ENCODE measurements around the gene TNRC6C. TPM values are rescaled to one million over a fixed set of nuclear protein-coding genes. Genes with fewer than 3 reads are reported as not detected.

The TNRC6C gene
- total and polyA plus RNA-seq, 9 of the 15 experiments (the other 6 are each of a cell fraction or from before 2014, with no cell fraction given) = 0.20 to 4.9 (median 2.3) TPM

DNA sequence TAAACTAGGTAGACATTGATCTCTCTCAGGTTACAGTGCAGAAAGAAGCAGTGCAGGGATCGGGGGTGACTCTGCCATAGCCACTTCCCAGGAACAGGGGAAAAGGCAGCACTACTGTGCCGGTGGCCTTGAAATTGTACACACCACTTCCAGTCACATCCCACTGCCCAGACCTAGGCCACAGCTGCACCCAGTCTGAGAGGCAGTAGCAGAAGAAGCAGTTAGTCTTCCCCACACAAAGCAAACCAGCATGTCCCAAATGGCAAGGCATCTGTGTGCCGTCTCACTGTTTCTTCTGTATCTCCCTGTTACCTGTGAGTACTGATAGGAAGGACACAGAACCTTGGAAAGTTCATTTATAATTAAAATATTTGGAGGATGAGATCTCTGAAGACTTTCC is 123.0 kb downstream of the TNRC6C start:
- ChIA-PET CTCF (ENCODE audit: low intra/inter-chr PET ratio) (no interaction called here), POLR2A (interaction anchor here (1.3 kb wide), 1 partner anchor 15 kb away, joined by 5 read pairs; no protein-coding TSS in a partner anchor)
- Histone ChIP-seq H3K36me3 (ENCODE audit: control insufficient read depth, insufficient read depth, low read length) (peaks cover 17% of the 10 kb centered on the region; the same call in 1 of the 3 replicates), H3K4me2 (ENCODE audit: insufficient read depth, low read length) (peak overlapping the region; percentile 26; the same call in 1 of the 2 replicates), H3K27me3 (ENCODE audit: control insufficient read depth in 2 of 2, insufficient read depth in 2 of 2, low read length in 2 of 2) (no peaks in the 10 kb centered on the region), H3K79me2 (ENCODE audit: control insufficient read depth, insufficient read depth, low read length) (no peaks in the 10 kb centered on the region), H3K27ac (ENCODE audit: extremely low read depth, low read depth, low read length) (peak overlapping the region; percentile 16; the same call in 2 of the 3 replicates), H3K9me1 (ENCODE audit: control insufficient read depth, insufficient read depth, low read length) (no peaks in the 10 kb centered on the region), H3K4me3 (no peak overlapping the region), H4K20me1 (replicated peaks; ENCODE audit: control insufficient read depth, insufficient read depth, low read length) (no peaks in the 10 kb centered on the region), H2AFZ (ENCODE audit: low read depth, low read length) (0 out of 2 replicates have a peak overlapping the region, but pooled peaks have one; percentile 14), H3K4me1 (replicated peaks in 1 of 2; ENCODE audit: control insufficient read depth in 2 of 2, insufficient read depth in 2 of 2, low read length in 2 of 2) (peaks cover 19 to 21% of the 10 kb centered on the region in 2 experiments; a peak in 4 of 5 replicates), H3K9ac (ENCODE audit: insufficient read depth in 1 of 2, low read depth in 2 of 2, low read length in 2 of 2) (peak overlapping the region; percentile 16 to 40; a peak in 1 of 4 replicates), H3K9me3 (replicated peaks; ENCODE audit: control insufficient read depth, insufficient read depth, low read depth, low read length) (no peaks in the 10 kb centered on the region)
- intact Hi-C loops (cut with micrococcal nuclease) (no loop called here), in situ Hi-C loops (cut with MboI) (no loop called here)
- FAIRE-seq = peak; percentile 32
- no TSS peak for BruUV-seq (replicated peaks)
- no peak for DNase-seq (ENCODE audit: extremely low read depth in 1 of 4, low spot score in 3 of 4)
- WGBS (ENCODE audit: insufficient coverage, low coverage, missing lambda C conversion rate) = 45% methylated on average over 3 of the region's 3 CpGs
- peak; percentile 55 for ATAC-seq
- TF ChIP-seq FUS (optimal IDR thresholded peaks at IDR 0.05; ENCODE audit: low read depth, low read length) (no peak), FOSL1 (tag; conservative IDR thresholded peaks at IDR 0.05) (no peak), HNRNPK (IDR thresholded peaks at IDR 0.05; ENCODE audit: low read depth, low read length, poor library complexity, severe bottlenecking) (no peak), POLR2AphosphoS2 (IDR thresholded peaks at IDR 0.05; ENCODE audit: low read length) (no peak), MCM7 (IDR thresholded peaks at IDR 0.05) (no peak), CBX8 (IDR thresholded peaks at IDR 0.05; ENCODE audit: borderline replicate concordance, extremely low read depth, low read depth, low read length, poor library complexity, severe bottlenecking) (no peak), ZNF431 (CRISPR knock-in tag; IDR thresholded peaks at IDR 0.05) (no peak)
- TF ChIP-seq, protein P1, sequence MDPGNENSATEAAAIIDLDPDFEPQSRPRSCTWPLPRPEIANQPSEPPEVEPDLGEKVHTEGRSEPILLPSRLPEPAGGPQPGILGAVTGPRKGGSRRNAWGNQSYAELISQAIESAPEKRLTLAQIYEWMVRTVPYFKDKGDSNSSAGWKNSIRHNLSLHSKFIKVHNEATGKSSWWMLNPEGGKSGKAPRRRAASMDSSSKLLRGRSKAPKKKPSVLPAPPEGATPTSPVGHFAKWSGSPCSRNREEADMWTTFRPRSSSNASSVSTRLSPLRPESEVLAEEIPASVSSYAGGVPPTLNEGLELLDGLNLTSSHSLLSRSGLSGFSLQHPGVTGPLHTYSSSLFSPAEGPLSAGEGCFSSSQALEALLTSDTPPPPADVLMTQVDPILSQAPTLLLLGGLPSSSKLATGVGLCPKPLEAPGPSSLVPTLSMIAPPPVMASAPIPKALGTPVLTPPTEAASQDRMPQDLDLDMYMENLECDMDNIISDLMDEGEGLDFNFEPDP (CRISPR knock-in tag; IDR thresholded peaks at IDR 0.05) = no peak
- TF ChIP-seq, protein P2, sequence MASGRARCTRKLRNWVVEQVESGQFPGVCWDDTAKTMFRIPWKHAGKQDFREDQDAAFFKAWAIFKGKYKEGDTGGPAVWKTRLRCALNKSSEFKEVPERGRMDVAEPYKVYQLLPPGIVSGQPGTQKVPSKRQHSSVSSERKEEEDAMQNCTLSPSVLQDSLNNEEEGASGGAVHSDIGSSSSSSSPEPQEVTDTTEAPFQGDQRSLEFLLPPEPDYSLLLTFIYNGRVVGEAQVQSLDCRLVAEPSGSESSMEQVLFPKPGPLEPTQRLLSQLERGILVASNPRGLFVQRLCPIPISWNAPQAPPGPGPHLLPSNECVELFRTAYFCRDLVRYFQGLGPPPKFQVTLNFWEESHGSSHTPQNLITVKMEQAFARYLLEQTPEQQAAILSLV (tag; IDR thresholded peaks at IDR 0.05) = no peak
- TF ChIP-seq, protein P3, sequence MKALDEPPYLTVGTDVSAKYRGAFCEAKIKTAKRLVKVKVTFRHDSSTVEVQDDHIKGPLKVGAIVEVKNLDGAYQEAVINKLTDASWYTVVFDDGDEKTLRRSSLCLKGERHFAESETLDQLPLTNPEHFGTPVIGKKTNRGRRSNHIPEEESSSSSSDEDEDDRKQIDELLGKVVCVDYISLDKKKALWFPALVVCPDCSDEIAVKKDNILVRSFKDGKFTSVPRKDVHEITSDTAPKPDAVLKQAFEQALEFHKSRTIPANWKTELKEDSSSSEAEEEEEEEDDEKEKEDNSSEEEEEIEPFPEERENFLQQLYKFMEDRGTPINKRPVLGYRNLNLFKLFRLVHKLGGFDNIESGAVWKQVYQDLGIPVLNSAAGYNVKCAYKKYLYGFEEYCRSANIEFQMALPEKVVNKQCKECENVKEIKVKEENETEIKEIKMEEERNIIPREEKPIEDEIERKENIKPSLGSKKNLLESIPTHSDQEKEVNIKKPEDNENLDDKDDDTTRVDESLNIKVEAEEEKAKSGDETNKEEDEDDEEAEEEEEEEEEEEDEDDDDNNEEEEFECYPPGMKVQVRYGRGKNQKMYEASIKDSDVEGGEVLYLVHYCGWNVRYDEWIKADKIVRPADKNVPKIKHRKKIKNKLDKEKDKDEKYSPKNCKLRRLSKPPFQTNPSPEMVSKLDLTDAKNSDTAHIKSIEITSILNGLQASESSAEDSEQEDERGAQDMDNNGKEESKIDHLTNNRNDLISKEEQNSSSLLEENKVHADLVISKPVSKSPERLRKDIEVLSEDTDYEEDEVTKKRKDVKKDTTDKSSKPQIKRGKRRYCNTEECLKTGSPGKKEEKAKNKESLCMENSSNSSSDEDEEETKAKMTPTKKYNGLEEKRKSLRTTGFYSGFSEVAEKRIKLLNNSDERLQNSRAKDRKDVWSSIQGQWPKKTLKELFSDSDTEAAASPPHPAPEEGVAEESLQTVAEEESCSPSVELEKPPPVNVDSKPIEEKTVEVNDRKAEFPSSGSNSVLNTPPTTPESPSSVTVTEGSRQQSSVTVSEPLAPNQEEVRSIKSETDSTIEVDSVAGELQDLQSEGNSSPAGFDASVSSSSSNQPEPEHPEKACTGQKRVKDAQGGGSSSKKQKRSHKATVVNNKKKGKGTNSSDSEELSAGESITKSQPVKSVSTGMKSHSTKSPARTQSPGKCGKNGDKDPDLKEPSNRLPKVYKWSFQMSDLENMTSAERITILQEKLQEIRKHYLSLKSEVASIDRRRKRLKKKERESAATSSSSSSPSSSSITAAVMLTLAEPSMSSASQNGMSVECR (CRISPR knock-in tag; IDR thresholded peaks at IDR 0.05) = no peak
- TF ChIP-seq, protein P4, sequence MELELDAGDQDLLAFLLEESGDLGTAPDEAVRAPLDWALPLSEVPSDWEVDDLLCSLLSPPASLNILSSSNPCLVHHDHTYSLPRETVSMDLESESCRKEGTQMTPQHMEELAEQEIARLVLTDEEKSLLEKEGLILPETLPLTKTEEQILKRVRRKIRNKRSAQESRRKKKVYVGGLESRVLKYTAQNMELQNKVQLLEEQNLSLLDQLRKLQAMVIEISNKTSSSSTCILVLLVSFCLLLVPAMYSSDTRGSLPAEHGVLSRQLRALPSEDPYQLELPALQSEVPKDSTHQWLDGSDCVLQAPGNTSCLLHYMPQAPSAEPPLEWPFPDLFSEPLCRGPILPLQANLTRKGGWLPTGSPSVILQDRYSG (tag; conservative IDR thresholded peaks at IDR 0.05; ENCODE audit: low read depth) = no peak
- TF ChIP-seq, protein P5, sequence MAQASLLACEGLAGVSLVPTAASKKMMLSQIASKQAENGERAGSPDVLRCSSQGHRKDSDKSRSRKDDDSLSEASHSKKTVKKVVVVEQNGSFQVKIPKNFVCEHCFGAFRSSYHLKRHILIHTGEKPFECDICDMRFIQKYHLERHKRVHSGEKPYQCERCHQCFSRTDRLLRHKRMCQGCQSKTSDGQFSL (CRISPR knock-in tag; IDR thresholded peaks at IDR 0.05) = no peak
- TF ChIP-seq, protein P5 (tag; IDR thresholded peaks at IDR 0.05) = no peak
